GM06990 (cell line): ENCODE measurements around the gene SVIP.

Experiments used
- DNase-seq: peaks from one replicate; pipeline ENCODE4 v3.0.0-alpha.2; 2011; ENCODE audit not compliant: insufficient read length; ENCODE audit errors: extremely low read depth
- H3K27me3 ChIP-seq: replicated peaks from 2 replicates; pipeline ENCODE4 v1.6.0; 2011; ENCODE audit warnings: low read length; ENCODE audit not compliant: control insufficient read depth, insufficient read depth
- H3K36me3 ChIP-seq: 2 replicates; pipeline ENCODE4 v1.5.1; 2011; ENCODE audit warnings: low read length; ENCODE audit not compliant: control insufficient read depth, insufficient read depth
- H3K4me3 ChIP-seq: replicated peaks from 2 replicates; pipeline ENCODE4 v1.5.1; 2011; ENCODE audit warnings: low read depth, mild to moderate bottlenecking, control low read depth, low read length
- TF ChIP-seq, protein P1 (sequence below): IDR thresholded peaks from 2 replicates; pipeline ENCODE4 v1.5.1; 2011; ENCODE audit warnings: low read length, control low read depth, mild to moderate bottlenecking, inconsistent platforms; ENCODE audit not compliant: insufficient read depth, poor library complexity, severe bottlenecking

SVIP gene

GRCh38 chr11:22829231-22830081 is at the start of gene SVIP:
SVIP (minus strand) TSS chr11:22829801; CDS start chr11:22829748, 53 bp downstream.
- TF ChIP-seq, protein P1, sequence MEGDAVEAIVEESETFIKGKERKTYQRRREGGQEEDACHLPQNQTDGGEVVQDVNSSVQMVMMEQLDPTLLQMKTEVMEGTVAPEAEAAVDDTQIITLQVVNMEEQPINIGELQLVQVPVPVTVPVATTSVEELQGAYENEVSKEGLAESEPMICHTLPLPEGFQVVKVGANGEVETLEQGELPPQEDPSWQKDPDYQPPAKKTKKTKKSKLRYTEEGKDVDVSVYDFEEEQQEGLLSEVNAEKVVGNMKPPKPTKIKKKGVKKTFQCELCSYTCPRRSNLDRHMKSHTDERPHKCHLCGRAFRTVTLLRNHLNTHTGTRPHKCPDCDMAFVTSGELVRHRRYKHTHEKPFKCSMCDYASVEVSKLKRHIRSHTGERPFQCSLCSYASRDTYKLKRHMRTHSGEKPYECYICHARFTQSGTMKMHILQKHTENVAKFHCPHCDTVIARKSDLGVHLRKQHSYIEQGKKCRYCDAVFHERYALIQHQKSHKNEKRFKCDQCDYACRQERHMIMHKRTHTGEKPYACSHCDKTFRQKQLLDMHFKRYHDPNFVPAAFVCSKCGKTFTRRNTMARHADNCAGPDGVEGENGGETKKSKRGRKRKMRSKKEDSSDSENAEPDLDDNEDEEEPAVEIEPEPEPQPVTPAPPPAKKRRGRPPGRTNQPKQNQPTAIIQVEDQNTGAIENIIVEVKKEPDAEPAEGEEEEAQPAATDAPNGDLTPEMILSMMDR: peak; percentile 92
- peak; percentile 88 for DNase-seq
- Histone ChIP-seq H3K4me3 (peak within 1 kb of the TSS; percentile 86), H3K36me3 (peaks cover 3% of the 10 kb centered on the region; the same call in 1 of the 2 replicates), H3K27me3 (no peaks in the 10 kb centered on the region)

- no peak overlapping the region for H3K4me3 ChIP-seq
- DNase-seq: no peak
- H3K36me3 ChIP-seq: no peaks in the 10 kb centered on the region
- H3K27me3 ChIP-seq: no peaks in the 10 kb centered on the region
- TF ChIP-seq, protein P1: no peak
Observed at GRCh38 chr11:22878604-22879003, 49.0 kb upstream of the SVIP start.

- DNase-seq: no peak
- TF ChIP-seq, protein P1: no peak
- H3K36me3 ChIP-seq: no peaks in the 10 kb centered on the region
- H3K27me3 ChIP-seq: no peaks in the 10 kb centered on the region
- H3K4me3 ChIP-seq: no peak overlapping the region
Observed at GRCh38 chr11:22878039-22878438, 48.4 kb upstream of the SVIP start.

DNA sequence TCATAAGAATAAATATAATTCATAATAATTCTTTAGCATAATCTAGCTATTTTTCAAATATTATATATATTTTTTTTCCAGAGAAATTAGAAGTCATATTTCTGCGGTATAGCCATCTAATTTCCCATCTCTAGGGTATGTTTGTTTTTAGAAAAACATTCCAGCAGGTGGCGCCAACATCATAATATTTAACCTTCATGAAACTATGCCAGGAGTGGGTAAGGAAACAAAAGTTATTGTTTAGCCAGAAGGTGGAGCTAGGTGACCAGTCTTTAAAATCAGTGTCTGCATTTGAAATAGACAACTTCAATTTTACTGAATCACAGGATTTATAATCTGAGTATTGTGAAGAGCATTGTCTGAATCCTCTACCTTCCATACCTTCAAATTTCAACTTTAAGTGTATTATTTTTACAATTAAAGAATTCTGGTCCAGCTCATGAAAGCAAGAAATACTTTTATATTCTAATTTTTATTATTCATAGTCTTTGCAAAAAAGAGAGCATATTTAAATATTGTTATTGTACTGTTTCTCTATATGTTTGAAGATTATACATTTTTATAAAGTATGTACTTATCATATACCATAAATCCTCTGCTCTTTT is 46.4 kb upstream of the SVIP start:
- DNase-seq: peak; percentile 37
- Histone ChIP-seq H3K4me3 (no peak overlapping the region), H3K36me3 (no peaks in the 10 kb centered on the region), H3K27me3 (no peaks in the 10 kb centered on the region)
- TF ChIP-seq, protein P1: peak; percentile 77

GRCh38 chr11:22869325-22869724 is 39.7 kb upstream of the SVIP start:
- no peaks in the 10 kb centered on the region for H3K36me3 ChIP-seq
- no peaks in the 10 kb centered on the region for H3K27me3 ChIP-seq
- TF ChIP-seq, protein P1: no peak
- no peak for DNase-seq
- H3K4me3 ChIP-seq: no peak overlapping the region
